CD14-positive monocyte (primary cell): Measurements from ENCODE around the gene IFNA4. TPM values are rescaled to one million over a fixed set of nuclear protein-coding genes. Genes with fewer than 3 reads are reported as not detected.

Experiments used
- DNase-seq, 3 donors: peaks; one replicate each; pipeline ENCODE4 v3.0.0-alpha.2; 2011 to 2022
- H2AFZ ChIP-seq: 2 replicates; pipeline ENCODE4 v1.6.0; 2012; ENCODE audit warnings: mild to moderate bottlenecking, low read depth, low read length, inconsistent platforms; ENCODE audit not compliant: insufficient read depth, poor library complexity, severe bottlenecking
- H3K27ac ChIP-seq, 2 donors: 1 replicate in 1 of 2; 2 replicates in 1 of 2; pipeline ENCODE4 v1.5.1; 2012 to 2013; ENCODE audit warnings: low read length in 2 of 2, control low read depth in 1 of 2, inconsistent platforms in 1 of 2, low read depth in 1 of 2, mild to moderate bottlenecking in 1 of 2
- H3K27me3 ChIP-seq, 2 donors: one replicate each; pipeline versions ENCODE4 v1.6.0 to v1.6.1; 2011 to 2013; ENCODE audit warnings: low read length in 2 of 2; ENCODE audit not compliant: control insufficient read depth in 2 of 2, insufficient read depth in 2 of 2
- H3K36me3 ChIP-seq, 2 donors: replicated peaks in 1 of 2; 1 replicate in 1 of 2; 2 replicates in 1 of 2; pipeline versions ENCODE4 v1.5.1 to v1.6.1; 2012 to 2013; ENCODE audit warnings: low read length in 2 of 2, control low read depth in 1 of 2, inconsistent platforms in 1 of 2, mild to moderate bottlenecking in 1 of 2; ENCODE audit not compliant: insufficient read depth in 2 of 2, control insufficient read depth in 1 of 2
- H3K4me1 ChIP-seq, 2 donors: 1 replicate in 1 of 2; 2 replicates in 1 of 2; pipeline versions ENCODE4 v1.5.1 to v1.6.1; 2012 to 2013; ENCODE audit warnings: low read length in 2 of 2, control low read depth in 1 of 2, inconsistent platforms in 1 of 2, mild to moderate bottlenecking in 1 of 2, moderate library complexity in 1 of 2; ENCODE audit not compliant: insufficient read depth in 2 of 2, control insufficient read depth in 1 of 2
- H3K4me2 ChIP-seq: replicated peaks from 2 replicates; pipeline ENCODE3; 2012; ENCODE audit warnings: low read length, moderate library complexity, mild to moderate bottlenecking; ENCODE audit not compliant: poor library complexity, severe bottlenecking; ENCODE audit errors: extremely low read depth
- H3K4me3 ChIP-seq, 3 experiments: fragments of 200-600 bp in 1 of 3; sonication (generic) in 1 of 3; replicated peaks in 1 of 3; 1 replicate in 2 of 3; 2 replicates in 1 of 3; pipeline ENCODE4 v1.5.1; 2011 to 2013; ENCODE audit warnings: low read length in 3 of 3, mild to moderate bottlenecking in 3 of 3, control low read depth in 2 of 3, low read depth in 2 of 3, inconsistent platforms in 1 of 3, moderate library complexity in 1 of 3
- H3K79me2 ChIP-seq: 2 replicates; pipeline ENCODE4 v1.6.0; 2012; ENCODE audit warnings: mild to moderate bottlenecking, control low read depth, inconsistent platforms, low read length, moderate library complexity; ENCODE audit not compliant: insufficient read depth
- H3K9ac ChIP-seq: 2 replicates; pipeline ENCODE4 v1.6.0; 2017; ENCODE audit warnings: low read length, mild to moderate bottlenecking; ENCODE audit not compliant: insufficient read depth, poor library complexity, severe bottlenecking
- H3K9me3 ChIP-seq, 2 donors: replicated peaks in 1 of 2; 1 replicate in 1 of 2; 2 replicates in 1 of 2; pipeline versions ENCODE4 v1.5.1 to v1.6.1; 2012 to 2013; ENCODE audit warnings: low read length in 2 of 2, control low read depth in 1 of 2; ENCODE audit not compliant: control insufficient read depth in 1 of 2, insufficient read depth in 1 of 2
- H4K20me1 ChIP-seq: 2 replicates; pipeline ENCODE4 v1.6.0; 2012; ENCODE audit warnings: mild to moderate bottlenecking, low read length, control low read depth, moderate library complexity; ENCODE audit not compliant: insufficient read depth
- H3K27ac Mint-ChIP-seq, 7 donors: one replicate each; pipeline ENCODE4 v1.8.0; 2020; ENCODE audit warnings: mild to moderate bottlenecking in 7 of 7, mixed read lengths in 7 of 7, moderate library complexity in 6 of 7, inconsistent platforms in 2 of 7
- H3K27me3 Mint-ChIP-seq, 3 donors: one replicate each; pipeline ENCODE4 v1.8.0; 2021 to 2022; ENCODE audit warnings: low read depth in 3 of 3, mild to moderate bottlenecking in 3 of 3, mixed read lengths in 3 of 3, moderate library complexity in 3 of 3, inconsistent platforms in 1 of 3
- H3K36me3 Mint-ChIP-seq, 2 donors: one replicate each; pipeline ENCODE4 v1.8.0; 2020; ENCODE audit warnings: mixed read lengths in 2 of 2, inconsistent platforms in 1 of 2, mild to moderate bottlenecking in 1 of 2
- H3K4me1 Mint-ChIP-seq: one replicate; pipeline ENCODE4 v1.8.0; 2020; ENCODE audit warnings: mild to moderate bottlenecking, mixed read lengths
- H3K4me3 Mint-ChIP-seq, 2 donors: one replicate each; pipeline ENCODE4 v1.8.0; 2020; ENCODE audit warnings: mild to moderate bottlenecking in 2 of 2, mixed read lengths in 2 of 2, moderate library complexity in 1 of 2
- H3K9me3 Mint-ChIP-seq, 7 donors: one replicate each; pipeline ENCODE4 v1.8.0; 2020 to 2022; ENCODE audit warnings: mixed read lengths in 7 of 7, mild to moderate bottlenecking in 6 of 7, moderate library complexity in 6 of 7, inconsistent platforms in 2 of 7
- WGBS: methylation state at CpG from one replicate; pipeline ENCODE4 v1.1.5; 2013; ENCODE audit warnings: missing lambda C conversion rate; ENCODE audit not compliant: insufficient coverage; 5-methylcytosine and 5-hydroxymethylcytosine counted together
- intact Hi-C, 2 donors: fragments of 100-400 bp; cut with micrococcal nuclease; formaldehyde crosslinking; loops; one replicate each; pipeline versions ENCODE4 v1.15.0 to v1.15.1; 2023
- polyA plus RNA-seq, 3 donors: library from polyadenylated mRNA; depleted of rRNA in 1 of 3; unstranded in 2 of 3; stranded (reverse) in 1 of 3; fragments of 300-500 nt in 2 of 3; fragments of >200 nt in 1 of 3; fragmentation: Illumina TruSeq in 2 of 3; gene quantifications; 1 replicate in 2 of 3; 2 replicates in 1 of 3; pipeline ENCODE4 v1.2.3, GENCODE V29; 2012 to 2021
- TF ChIP-seq, protein P1 (sequence below): fragments of 200-600 bp; IDR thresholded peaks from one replicate; pipeline ENCODE4 v1.8.0; 2022; ENCODE audit warnings: antibody characterized with exemption, mild to moderate bottlenecking

The IFNA4 gene
- polyA plus RNA-seq, 3 donors, result not detected

- no peak overlapping the region for H3K9ac ChIP-seq
- H2AFZ ChIP-seq, result no peak overlapping the region
- H3K4me3 ChIP-seq, result no peak overlapping the region
- H3K36me3 ChIP-seq, result no peaks in the 10 kb centered on the region
- H3K27ac ChIP-seq, result no peak overlapping the region
- intact Hi-C loops, result no loop called here
- no peaks in the 10 kb centered on the region for H4K20me1 ChIP-seq
- no CpG with 5 or more reads among the region's 1 CpG for WGBS
- Mint-ChIP-seq H3K4me3 (no peak overlapping the region), H3K27me3 (no peaks in the 10 kb centered on the region), H3K27ac (no peak overlapping the region), H3K36me3 (no peaks in the 10 kb centered on the region), H3K4me1 (peaks cover 21% of the 10 kb centered on the region), H3K9me3 (no peaks in the 10 kb centered on the region)
- H3K4me1 ChIP-seq, result peaks cover 2 to 14% of the 10 kb centered on the region in 2 donors
- no peak overlapping the region for H3K4me2 ChIP-seq
- no peaks in the 10 kb centered on the region for H3K79me2 ChIP-seq
- no peaks in the 10 kb centered on the region for H3K27me3 ChIP-seq
- no peak for DNase-seq
- TF ChIP-seq, protein P1, sequence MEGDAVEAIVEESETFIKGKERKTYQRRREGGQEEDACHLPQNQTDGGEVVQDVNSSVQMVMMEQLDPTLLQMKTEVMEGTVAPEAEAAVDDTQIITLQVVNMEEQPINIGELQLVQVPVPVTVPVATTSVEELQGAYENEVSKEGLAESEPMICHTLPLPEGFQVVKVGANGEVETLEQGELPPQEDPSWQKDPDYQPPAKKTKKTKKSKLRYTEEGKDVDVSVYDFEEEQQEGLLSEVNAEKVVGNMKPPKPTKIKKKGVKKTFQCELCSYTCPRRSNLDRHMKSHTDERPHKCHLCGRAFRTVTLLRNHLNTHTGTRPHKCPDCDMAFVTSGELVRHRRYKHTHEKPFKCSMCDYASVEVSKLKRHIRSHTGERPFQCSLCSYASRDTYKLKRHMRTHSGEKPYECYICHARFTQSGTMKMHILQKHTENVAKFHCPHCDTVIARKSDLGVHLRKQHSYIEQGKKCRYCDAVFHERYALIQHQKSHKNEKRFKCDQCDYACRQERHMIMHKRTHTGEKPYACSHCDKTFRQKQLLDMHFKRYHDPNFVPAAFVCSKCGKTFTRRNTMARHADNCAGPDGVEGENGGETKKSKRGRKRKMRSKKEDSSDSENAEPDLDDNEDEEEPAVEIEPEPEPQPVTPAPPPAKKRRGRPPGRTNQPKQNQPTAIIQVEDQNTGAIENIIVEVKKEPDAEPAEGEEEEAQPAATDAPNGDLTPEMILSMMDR, result no peak
- H3K9me3 ChIP-seq, result no peaks in the 10 kb centered on the region
These were observed 21.9 kb downstream of the IFNA4 start for GRCh38 chr9:21165516-21165915.

DNA sequence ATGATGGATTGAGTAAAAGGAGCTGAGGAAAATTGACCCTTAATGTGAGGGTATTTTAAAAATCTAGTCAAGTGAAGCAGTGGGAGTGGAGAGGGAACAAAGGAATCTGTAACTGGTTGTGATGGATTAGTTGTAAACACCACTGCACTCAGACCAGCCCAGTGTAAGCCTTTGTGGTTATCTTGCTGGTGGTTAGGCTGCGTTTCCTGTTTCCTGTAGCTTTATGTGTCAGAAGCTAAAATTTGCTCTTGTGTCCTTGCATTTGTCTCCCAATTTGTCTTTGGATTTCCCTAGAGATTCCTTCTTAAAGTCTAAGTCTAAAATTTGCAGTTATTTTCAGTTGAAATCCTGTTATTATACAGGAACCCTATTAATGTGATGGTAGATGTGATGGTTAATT is 27.2 kb downstream of the IFNA4 start:
- peaks cover 22% of the 10 kb centered on the region for H3K4me1 Mint-ChIP-seq
- no peak overlapping the region for H3K27ac ChIP-seq
- intact Hi-C loops, result no loop called here

More for the DNA sequence above, 27.2 kb downstream of the IFNA4 start:
- TF ChIP-seq, protein P1, result no peak
- H2AFZ ChIP-seq, result no peak overlapping the region
- Mint-ChIP-seq H3K36me3 (no peaks in the 10 kb centered on the region), H3K27ac (peak overlapping the region in 1 of 7 donors; percentile 47), H3K27me3 (no peaks in the 10 kb centered on the region), H3K9me3 (peaks cover 0 to 3% (median 0%) of the 10 kb centered on the region in 7 donors), H3K4me3 (peak overlapping the region in 1 of 2 donors; percentile 67)
- H3K4me2 ChIP-seq, result peak overlapping the region; percentile 13
- H3K79me2 ChIP-seq, result no peaks in the 10 kb centered on the region
- peak overlapping the region in 1 of 3 experiments; percentile 8 for H3K4me3 ChIP-seq
- H3K9ac ChIP-seq, result no peak overlapping the region
- no peaks in the 10 kb centered on the region for H4K20me1 ChIP-seq
- no peaks in the 10 kb centered on the region for H3K9me3 ChIP-seq
- H3K36me3 ChIP-seq, result no peaks in the 10 kb centered on the region
- no peaks in the 10 kb centered on the region for H3K27me3 ChIP-seq
- peaks cover 8 to 21% of the 10 kb centered on the region in 2 donors for H3K4me1 ChIP-seq
- DNase-seq, result peak; percentile 23 to 35 (median 29)
- no CpG with 5 or more reads among the region's 1 CpG for WGBS
